Endometrium (tissue), 2 donors: ENCODE results near the gene MYH10.
"Not testable (repeated sequence)": the region's sequence is repeated elsewhere in the genome, so short reads cannot be mapped to it uniquely, and the experiment has no call there.

Experiments used
- FAIRE-seq: peaks from 2 replicates; lab custom pipeline; 2012; peaks lifted over from hg19 to GRCh38; lab: Jason Lieb, UNC
- donor health status: control.
- donor health status: control.

The MYH10 gene

GRCh38 chr17:8630227-8630801 lies at the start of gene MYH10:
MYH10 (minus strand) TSS chr17:8630725; CDS start chr17:8623246, 7,479 bp downstream.
- no peak for FAIRE-seq

GRCh38 chr17:8679126-8679525 lies 48.6 kb upstream of the MYH10 start:
- FAIRE-seq: no peak

GRCh38 chr17:8675306-8675705 lies 44.8 kb upstream of the MYH10 start:
- FAIRE-seq: no peak

GRCh38 chr17:8674344-8675305 lies 44.1 kb upstream of the MYH10 start:
- FAIRE-seq: no peak

GRCh38 chr17:8673612-8674011 lies 43.1 kb upstream of the MYH10 start:
- FAIRE-seq: no peak

GRCh38 chr17:8672326-8672725 lies 41.8 kb upstream of the MYH10 start:
- no peak for FAIRE-seq

GRCh38 chr17:8670421-8670820 lies 39.9 kb upstream of the MYH10 start:
- FAIRE-seq: no peak

- no peak for FAIRE-seq
Observed at GRCh38 chr17:8668176-8668740, 37.7 kb upstream of the MYH10 start.

- no peak for FAIRE-seq
Observed at GRCh38 chr17:8667421-8667820, 36.9 kb upstream of the MYH10 start.

GRCh38 chr17:8665684-8666083 lies 35.2 kb upstream of the MYH10 start:
- FAIRE-seq: no peak

- no peak for FAIRE-seq
Observed at GRCh38 chr17:8664456-8665126, 34.1 kb upstream of the MYH10 start.

- no peak for FAIRE-seq
Observed at GRCh38 chr17:8662973-8663372, 32.4 kb upstream of the MYH10 start.

- FAIRE-seq: no peak
Observed at GRCh38 chr17:8662076-8662831, 31.7 kb upstream of the MYH10 start.

GRCh38 chr17:8660709-8661108 lies 30.2 kb upstream of the MYH10 start:
- not testable (repeated sequence) for FAIRE-seq

GRCh38 chr17:8659758-8660410 lies 29.4 kb upstream of the MYH10 start:
- FAIRE-seq: no peak

- FAIRE-seq: no peak
Observed at GRCh38 chr17:8658810-8659209, 28.3 kb upstream of the MYH10 start.

GRCh38 chr17:8656693-8657092 lies 26.2 kb upstream of the MYH10 start:
- FAIRE-seq: no peak

GRCh38 chr17:8654822-8655221 lies 24.3 kb upstream of the MYH10 start:
- FAIRE-seq: no peak

GRCh38 chr17:8651013-8651412 lies 20.5 kb upstream of the MYH10 start:
- FAIRE-seq: no peak

GRCh38 chr17:8650119-8650499 lies 19.6 kb upstream of the MYH10 start:
- no peak for FAIRE-seq
